HG02943 (cell line): ENCODE measurements around the gene DNASE1L1.

Experiments
- ATAC-seq: cut with Tn5 transposase; IDR thresholded peaks from one replicate; pipeline ENCODE4 v1.9.1; 2021; ENCODE audit warnings: mild to moderate bottlenecking, low read depth, moderate library complexity; ENCODE audit not compliant: unreplicated experiment

DNASE1L1 gene

GRCh38 chrX:154409222-154409871 lies at the start of gene DNASE1L1:
Gene DNASE1L1, minus strand, starts transcription at chrX:154409254. Its CDS starts 3,686 bp downstream, at chrX:154405568.
- ATAC-seq, result no peak

GRCh38 chrX:154458116-154458953 lies 49.3 kb upstream of the DNASE1L1 start, which contains the start of gene PLXNA3:
Gene PLXNA3, plus strand, starts transcription at chrX:154458281. Its CDS starts 1,903 bp downstream, at chrX:154460184.
- ATAC-seq, result no peak

DNA sequence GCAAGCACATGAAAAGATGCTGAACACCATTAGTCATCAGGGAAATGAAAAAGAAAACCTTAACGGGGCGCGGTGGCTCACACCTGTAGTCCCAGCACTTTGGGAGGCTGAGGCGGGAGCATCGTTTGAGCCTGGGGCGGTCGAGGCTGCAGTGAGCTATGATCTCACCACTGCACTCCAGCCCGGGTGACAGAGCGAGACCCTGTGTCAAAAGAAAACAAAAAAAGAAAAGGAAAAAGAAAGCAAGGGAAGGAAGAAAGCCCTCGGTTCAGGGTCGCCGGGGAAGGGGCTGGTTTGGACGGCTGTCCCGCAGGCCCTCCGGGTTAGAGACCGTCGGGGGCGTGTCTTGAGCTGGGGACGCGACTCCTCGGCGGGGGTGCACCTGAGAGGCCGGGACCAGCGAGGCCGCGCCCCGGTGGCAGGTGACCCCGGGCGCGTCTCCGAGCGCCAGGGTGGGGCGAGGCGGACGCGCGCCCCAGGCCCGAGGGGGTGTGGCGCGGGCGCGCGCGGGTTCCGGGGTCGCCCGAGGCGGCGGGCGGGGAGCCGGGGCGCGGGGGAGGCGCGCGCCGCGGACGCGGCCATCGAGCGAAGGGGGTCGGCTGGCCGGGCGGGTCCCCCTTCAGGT lies 48.5 kb upstream of the DNASE1L1 start:
- no peak for ATAC-seq

- no peak for ATAC-seq
Measured at GRCh38 chrX:154452823-154453222, 43.8 kb upstream of the DNASE1L1 start.

GRCh38 chrX:154450312-154450711 lies 41.3 kb upstream of the DNASE1L1 start:
- no peak for ATAC-seq

GRCh38 chrX:154449618-154450017 lies 40.6 kb upstream of the DNASE1L1 start:
- no peak for ATAC-seq

- ATAC-seq, result no peak
Measured at GRCh38 chrX:154448484-154448883, 39.4 kb upstream of the DNASE1L1 start.

- ATAC-seq, result no peak
Measured at GRCh38 chrX:154446430-154446829, 37.4 kb upstream of the DNASE1L1 start.

DNA sequence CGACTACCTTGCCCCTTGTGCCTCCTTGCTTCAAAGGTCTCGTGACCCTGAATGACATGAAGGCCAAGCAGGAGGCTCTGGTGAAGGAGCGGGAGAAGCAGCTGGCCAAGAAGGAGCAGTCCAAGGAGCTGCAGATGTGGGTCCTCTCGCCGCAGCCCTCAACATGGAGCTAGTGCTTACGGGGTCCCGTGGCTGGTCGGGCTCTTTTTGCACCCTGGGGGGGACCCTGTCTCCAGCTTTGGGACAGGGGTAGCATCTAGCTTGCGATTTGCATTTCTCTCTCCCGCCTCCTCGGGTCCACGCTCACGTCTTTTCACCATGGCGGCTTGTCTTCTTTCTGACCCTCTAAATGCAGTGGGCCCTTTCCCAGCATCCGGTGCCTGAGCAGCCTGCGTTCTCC lies 36.7 kb upstream of the DNASE1L1 start:
- no peak for ATAC-seq

DNA sequence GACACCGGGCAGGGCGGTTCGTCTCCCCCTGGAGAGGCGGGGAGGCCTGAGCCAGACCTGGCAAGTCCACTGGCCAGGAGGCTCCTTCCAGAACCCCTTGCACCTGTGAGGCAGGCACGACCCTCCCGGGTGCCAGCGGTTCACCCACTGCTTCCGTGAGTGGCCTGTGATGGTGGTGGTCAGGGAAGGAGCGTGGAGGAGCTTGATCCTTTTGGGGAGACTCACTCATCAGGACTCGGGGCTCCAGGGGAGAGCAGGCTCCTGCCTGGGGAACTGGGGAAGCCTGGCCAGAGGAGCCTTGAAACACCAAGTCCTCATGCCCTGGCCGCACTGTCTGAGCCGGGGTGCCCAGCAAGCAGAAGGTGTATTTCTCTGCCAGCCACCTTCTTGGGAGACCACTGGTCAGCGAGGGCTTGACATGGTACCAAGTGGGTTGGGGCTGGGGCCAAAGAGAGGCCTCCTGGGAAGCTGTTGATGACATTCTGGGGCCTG lies 35.7 kb upstream of the DNASE1L1 start:
- no peak for ATAC-seq

- ATAC-seq, result no peak
Measured at GRCh38 chrX:154443992-154444754, 35.1 kb upstream of the DNASE1L1 start, which contains the start of gene FAM50A. Gene FAM50A, plus strand, starts transcription at chrX:154444141. Its CDS starts 95 bp downstream, at chrX:154444236.

GRCh38 chrX:154443479-154443910 lies 34.4 kb upstream of the DNASE1L1 start:
- no peak for ATAC-seq

GRCh38 chrX:154441984-154442707 lies 33.1 kb upstream of the DNASE1L1 start:
- no peak for ATAC-seq

DNA sequence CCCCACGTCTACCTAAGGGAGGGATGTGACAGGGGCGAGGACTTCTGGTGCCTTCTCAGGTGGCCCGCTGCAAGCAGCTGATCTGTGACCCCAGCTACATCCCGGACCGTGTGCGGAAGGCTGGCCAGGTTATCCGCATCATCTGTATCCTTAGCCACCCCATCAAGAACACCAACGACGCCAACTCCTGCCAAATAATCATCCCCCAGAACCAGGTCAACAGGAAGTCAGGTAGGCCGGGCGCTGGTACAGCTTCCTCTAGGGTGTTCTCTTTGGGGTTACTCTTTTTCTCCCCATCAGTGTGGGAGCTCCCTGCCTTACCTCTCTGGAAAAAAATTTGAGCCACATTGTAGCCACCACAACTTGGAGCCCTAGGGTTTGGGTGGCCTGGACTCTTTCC lies 32.5 kb upstream of the DNASE1L1 start:
- ATAC-seq, result no peak

- no peak for ATAC-seq
Measured at GRCh38 chrX:154440623-154441357, 31.7 kb upstream of the DNASE1L1 start.

- ATAC-seq, result no peak
Measured at GRCh38 chrX:154439841-154440240, 30.8 kb upstream of the DNASE1L1 start.

DNA sequence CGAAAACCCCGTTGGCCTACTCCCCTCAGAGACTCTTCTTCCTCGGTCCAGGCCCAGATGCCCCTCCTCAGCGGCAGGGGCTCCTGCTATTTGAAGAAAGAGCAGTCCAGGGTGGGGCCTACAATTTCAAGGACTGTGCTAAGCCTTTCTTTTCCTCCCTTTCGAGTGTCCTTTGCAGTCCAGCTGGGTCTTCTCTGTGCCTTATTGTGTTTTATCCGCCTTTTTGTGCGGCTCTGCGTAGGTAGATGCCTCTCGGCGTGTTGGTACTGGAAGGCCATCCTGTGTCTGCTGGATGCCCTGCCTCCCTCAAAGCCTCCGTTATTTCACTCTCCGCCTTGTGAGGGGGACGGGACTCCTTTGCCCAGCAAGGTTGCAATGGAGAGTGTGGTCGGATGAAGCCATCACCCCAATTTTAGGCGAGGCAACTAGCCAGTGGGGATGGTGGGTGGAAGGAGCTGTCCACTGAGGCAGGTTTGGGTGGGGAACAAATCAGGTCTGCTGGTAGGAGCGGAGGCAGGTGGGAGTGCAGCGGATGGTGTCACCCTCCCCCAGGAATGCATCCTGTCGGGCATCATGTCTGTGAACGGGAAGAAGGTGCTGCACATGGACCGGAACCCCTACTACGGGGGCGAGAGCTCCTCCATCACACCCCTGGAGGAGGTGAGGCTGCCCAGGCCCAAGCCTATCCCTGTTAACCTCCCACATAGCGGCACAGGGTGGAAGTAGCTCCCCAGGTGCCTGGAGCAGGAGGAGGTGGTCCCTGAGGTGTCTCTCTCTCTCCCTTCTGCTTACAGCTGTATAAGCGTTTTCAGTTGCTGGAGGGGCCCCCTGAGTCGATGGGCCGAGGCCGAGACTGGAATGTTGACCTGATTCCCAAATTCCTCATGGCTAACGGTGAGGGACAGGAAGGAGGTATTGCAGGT lies 29.2 kb upstream of the DNASE1L1 start:
- no peak for ATAC-seq
